IPS-18c (cell line): ENCODE data around the gene RABGAP1L.

Experiments
- H3K4me3 ChIP-seq: 2 replicates; pipeline ENCODE4 v1.7.0; 2013; ENCODE audit warnings: low read depth, mild to moderate bottlenecking, low read length, moderate library complexity; ENCODE audit not compliant: insufficient read depth
- H3K9me3 ChIP-seq: one replicate; pipeline ENCODE4 v1.6.1; 2013; ENCODE audit warnings: mild to moderate bottlenecking, low read length, moderate library complexity; ENCODE audit not compliant: control insufficient read depth, insufficient read depth

RABGAP1L gene

GRCh38 chr1:174920093-174920492 lies 760.8 kb downstream of the RABGAP1L start:
- no peaks in the 10 kb centered on the region for H3K9me3 ChIP-seq
- H3K4me3 ChIP-seq = no peak overlapping the region

DNA sequence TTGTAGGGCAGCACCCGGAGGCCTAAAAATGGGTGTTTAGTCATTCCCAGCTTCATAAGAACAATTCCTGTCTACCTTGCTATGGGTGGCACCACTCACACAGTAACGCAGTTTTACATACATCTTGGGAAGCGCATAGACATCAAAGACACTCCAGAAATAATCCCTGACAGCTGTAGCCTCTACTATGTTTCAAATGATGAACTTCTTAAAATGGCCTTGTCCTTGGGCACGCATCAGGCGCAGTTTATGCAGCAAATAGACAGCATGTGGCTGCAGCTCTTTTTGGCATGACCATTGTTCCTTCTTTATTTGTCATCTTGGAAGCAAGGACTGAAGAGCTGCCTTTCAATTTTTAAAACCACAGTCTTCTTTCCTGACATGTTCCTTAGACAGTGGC lies 762.8 kb downstream of the RABGAP1L start:
- no peaks in the 10 kb centered on the region for H3K9me3 ChIP-seq
- no peak overlapping the region for H3K4me3 ChIP-seq

GRCh38 chr1:174923820-174924219 lies 764.5 kb downstream of the RABGAP1L start:
- H3K4me3 ChIP-seq = no peak overlapping the region
- no peaks in the 10 kb centered on the region for H3K9me3 ChIP-seq

- H3K4me3 ChIP-seq = no peak overlapping the region
- no peaks in the 10 kb centered on the region for H3K9me3 ChIP-seq
Measured at GRCh38 chr1:174928541-174928940, 769.2 kb downstream of the RABGAP1L start.

- Histone ChIP-seq H3K9me3 (no peaks in the 10 kb centered on the region), H3K4me3 (no peak overlapping the region)
Measured at GRCh38 chr1:174931214-174931613, 771.9 kb downstream of the RABGAP1L start.

- Histone ChIP-seq H3K9me3 (no peaks in the 10 kb centered on the region), H3K4me3 (no peak overlapping the region)
Measured at GRCh38 chr1:174932587-174932986, 773.3 kb downstream of the RABGAP1L start.

- Histone ChIP-seq H3K4me3 (no peak overlapping the region), H3K9me3 (no peaks in the 10 kb centered on the region)
Measured at GRCh38 chr1:174935961-174936727, 776.8 kb downstream of the RABGAP1L start.

DNA sequence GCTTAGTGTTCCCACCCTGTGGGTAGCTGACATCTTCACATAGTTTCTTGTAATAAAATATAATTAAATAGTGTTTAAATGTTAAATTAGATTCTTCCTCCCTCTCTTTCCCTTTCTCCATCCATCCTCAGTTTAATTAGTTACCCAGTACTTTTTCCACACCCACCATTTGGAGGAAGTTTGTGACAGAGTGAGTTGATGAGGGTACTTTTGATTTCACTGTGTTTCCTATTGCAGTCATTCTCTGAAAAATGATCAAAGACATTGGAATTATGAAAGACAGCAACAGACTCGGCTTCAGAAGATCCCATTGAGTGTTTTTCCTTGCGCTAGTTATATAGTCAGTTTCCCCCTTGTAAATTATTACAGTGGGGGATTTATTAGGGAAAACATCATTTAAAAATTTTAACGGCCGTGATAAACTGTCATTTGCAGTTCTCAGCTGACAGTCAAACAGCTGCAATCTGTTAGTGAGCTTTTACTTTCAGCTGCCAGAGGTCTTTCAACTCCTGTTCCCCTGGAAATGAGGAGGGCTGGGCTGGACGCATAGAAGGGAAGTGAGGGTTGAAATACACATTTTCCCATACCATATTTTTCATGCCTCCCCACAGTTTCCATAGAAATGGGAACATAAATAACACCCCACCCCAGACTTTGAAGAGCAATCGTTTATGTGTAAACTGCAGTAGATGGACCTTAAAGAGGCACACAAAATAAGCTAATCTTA lies 779.1 kb downstream of the RABGAP1L start:
- Histone ChIP-seq H3K4me3 (no peak overlapping the region), H3K9me3 (no peaks in the 10 kb centered on the region)

DNA sequence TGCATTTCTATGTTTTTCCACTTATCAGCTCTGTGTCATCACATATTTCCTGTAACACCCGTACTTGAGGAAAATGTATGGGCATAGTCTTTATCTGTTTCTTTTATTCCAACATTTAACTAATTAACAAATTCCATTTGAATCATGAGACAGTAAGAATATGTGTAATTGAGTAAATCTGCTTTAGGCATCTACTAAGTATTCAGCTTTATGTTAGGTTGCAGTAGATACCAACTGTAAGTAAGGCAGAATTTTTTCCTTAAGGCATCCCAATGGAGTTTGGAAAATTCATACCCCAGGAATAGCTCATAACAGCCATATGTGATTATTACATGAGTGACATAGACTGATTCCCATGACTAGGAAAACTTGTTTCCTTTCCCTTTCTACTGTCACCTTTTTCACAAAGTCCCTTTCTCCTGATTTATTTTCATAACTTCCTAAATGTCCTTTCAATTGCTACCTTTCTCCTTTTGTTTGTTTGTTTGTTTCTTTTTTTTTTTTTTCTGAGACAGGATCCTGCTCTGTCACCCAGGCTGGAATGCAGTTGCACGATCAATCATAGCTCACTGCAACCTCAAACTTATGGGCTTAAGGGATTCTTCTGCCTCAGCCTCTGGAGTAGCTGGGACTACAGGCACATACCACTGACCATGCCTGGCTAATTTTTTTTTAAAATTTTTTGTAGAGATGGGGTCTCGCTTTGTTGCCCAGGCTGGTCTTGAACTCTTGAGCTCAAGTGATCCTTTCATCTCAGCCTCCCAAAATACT lies 780.6 kb downstream of the RABGAP1L start:
- Histone ChIP-seq H3K9me3 (no peaks in the 10 kb centered on the region), H3K4me3 (no peak overlapping the region)

GRCh38 chr1:174940646-174941175 lies 781.4 kb downstream of the RABGAP1L start:
- Histone ChIP-seq H3K9me3 (no peaks in the 10 kb centered on the region), H3K4me3 (no peak overlapping the region)

- Histone ChIP-seq H3K4me3 (no peak overlapping the region), H3K9me3 (no peaks in the 10 kb centered on the region)
Measured at GRCh38 chr1:174942547-174943255, 783.4 kb downstream of the RABGAP1L start.

DNA sequence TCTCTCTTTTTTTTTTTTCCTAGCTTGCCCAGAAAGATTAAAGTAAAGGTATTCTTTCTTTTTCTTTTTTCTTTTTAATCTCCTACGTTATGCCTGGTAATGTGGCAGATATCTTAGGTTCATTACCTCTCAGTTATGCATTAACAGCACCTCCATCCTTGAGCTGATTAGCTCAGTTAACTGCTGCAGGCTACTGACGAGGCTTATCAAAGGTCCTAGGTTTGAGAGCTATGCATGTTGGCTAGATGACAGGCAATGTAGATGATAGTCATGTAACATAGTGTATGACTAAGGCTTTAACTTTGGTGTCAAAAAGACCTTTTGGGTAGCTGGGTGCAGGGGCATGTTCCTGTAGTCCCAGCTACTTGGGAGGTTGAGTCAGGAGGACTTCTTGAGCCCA lies 786.7 kb downstream of the RABGAP1L start:
- no peaks in the 10 kb centered on the region for H3K9me3 ChIP-seq
- H3K4me3 ChIP-seq = no peak overlapping the region

DNA sequence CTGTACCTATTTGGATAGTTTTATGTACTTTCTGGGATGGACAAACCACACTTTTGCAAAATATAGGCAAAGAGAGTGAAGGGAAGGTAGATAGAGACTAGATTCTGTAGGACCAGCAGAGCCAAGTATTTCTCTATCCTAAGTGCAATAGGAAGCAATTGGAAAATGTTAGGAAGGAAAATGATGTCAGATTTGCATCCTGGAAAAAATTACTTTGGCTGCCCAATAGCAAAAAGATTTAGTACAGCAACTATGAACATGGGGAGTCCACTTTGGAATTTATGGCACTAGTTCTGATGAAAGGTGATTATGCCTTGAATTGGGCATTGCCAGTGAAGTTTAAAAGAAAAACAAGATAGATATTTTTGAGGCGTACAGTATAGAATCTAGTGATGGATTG lies 789.7 kb downstream of the RABGAP1L start:
- Histone ChIP-seq H3K4me3 (no peak overlapping the region), H3K9me3 (no peaks in the 10 kb centered on the region)

- Histone ChIP-seq H3K9me3 (no peaks in the 10 kb centered on the region), H3K4me3 (no peak overlapping the region)
Measured at GRCh38 chr1:174949645-174950044, 790.3 kb downstream of the RABGAP1L start.

GRCh38 chr1:174953285-174954072 lies 794.2 kb downstream of the RABGAP1L start:
- no peaks in the 10 kb centered on the region for H3K9me3 ChIP-seq
- H3K4me3 ChIP-seq = no peak overlapping the region

GRCh38 chr1:174954073-174954460 lies 794.7 kb downstream of the RABGAP1L start:
- H3K9me3 ChIP-seq = no peaks in the 10 kb centered on the region
- no peak overlapping the region for H3K4me3 ChIP-seq
